BE2C (cell line): ENCODE measurements around the gene KRTAP10-12.

ENCODE experiments used
- DNase-seq: peaks from one replicate; pipeline ENCODE4 v3.0.0-alpha.2; 2020
- H3K27me3 ChIP-seq: fragments of 250-450 bp; sonication (Bioruptor Pico); 2 replicates; pipeline ENCODE4 v1.5.1; 2020; ENCODE audit warnings: mild to moderate bottlenecking
- H3K36me3 ChIP-seq: fragments of 250-450 bp; sonication (Bioruptor Pico); 2 replicates; pipeline ENCODE4 v1.5.1; 2020; ENCODE audit warnings: mild to moderate bottlenecking
- H3K4me1 ChIP-seq: fragments of 250-450 bp; sonication (Bioruptor Pico); 2 replicates; pipeline ENCODE4 v1.5.1; 2020
- H3K4me3 ChIP-seq: 2 replicates; pipeline ENCODE4 v1.5.1; 2011; ENCODE audit warnings: low read depth, low read length
- H3K9me3 ChIP-seq: fragments of 250-450 bp; sonication (Bioruptor Pico); 2 replicates; pipeline ENCODE4 v1.5.1; 2020
- TF ChIP-seq, protein P1 (sequence below): IDR thresholded peaks from 2 replicates; pipeline ENCODE4 v1.5.1; 2012; ENCODE audit warnings: mild to moderate bottlenecking, low read depth, low read length

The KRTAP10-12 gene

DNA sequence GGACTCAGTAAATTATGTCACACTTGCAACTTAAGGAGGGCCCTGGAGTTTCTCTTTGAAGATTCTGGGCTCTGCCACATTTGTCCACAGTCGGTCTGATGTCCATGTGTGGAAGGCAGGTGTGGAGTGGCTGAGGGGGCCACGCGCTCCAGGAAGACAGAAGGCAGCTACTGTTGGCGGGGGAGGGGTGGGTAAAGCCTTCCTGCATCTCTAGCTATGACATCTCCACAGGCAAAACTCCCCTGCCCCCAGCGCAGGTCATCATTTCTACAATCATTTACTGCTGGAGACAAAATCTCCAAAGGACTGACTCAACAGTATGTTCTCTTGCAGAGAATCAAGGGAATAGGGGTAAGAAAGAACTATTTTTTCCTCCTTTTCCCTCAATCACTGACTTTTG, 25.8 kb downstream of the KRTAP10-12 start:
- no peak for DNase-seq
- Histone ChIP-seq H3K4me1 (no peaks in the 10 kb centered on the region), H3K27me3 (peaks cover 64% of the 10 kb centered on the region), H3K9me3 (no peaks in the 10 kb centered on the region), H3K36me3 (no peaks in the 10 kb centered on the region), H3K4me3 (no peak overlapping the region)
- TF ChIP-seq, protein P1, sequence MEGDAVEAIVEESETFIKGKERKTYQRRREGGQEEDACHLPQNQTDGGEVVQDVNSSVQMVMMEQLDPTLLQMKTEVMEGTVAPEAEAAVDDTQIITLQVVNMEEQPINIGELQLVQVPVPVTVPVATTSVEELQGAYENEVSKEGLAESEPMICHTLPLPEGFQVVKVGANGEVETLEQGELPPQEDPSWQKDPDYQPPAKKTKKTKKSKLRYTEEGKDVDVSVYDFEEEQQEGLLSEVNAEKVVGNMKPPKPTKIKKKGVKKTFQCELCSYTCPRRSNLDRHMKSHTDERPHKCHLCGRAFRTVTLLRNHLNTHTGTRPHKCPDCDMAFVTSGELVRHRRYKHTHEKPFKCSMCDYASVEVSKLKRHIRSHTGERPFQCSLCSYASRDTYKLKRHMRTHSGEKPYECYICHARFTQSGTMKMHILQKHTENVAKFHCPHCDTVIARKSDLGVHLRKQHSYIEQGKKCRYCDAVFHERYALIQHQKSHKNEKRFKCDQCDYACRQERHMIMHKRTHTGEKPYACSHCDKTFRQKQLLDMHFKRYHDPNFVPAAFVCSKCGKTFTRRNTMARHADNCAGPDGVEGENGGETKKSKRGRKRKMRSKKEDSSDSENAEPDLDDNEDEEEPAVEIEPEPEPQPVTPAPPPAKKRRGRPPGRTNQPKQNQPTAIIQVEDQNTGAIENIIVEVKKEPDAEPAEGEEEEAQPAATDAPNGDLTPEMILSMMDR = no peak

DNA sequence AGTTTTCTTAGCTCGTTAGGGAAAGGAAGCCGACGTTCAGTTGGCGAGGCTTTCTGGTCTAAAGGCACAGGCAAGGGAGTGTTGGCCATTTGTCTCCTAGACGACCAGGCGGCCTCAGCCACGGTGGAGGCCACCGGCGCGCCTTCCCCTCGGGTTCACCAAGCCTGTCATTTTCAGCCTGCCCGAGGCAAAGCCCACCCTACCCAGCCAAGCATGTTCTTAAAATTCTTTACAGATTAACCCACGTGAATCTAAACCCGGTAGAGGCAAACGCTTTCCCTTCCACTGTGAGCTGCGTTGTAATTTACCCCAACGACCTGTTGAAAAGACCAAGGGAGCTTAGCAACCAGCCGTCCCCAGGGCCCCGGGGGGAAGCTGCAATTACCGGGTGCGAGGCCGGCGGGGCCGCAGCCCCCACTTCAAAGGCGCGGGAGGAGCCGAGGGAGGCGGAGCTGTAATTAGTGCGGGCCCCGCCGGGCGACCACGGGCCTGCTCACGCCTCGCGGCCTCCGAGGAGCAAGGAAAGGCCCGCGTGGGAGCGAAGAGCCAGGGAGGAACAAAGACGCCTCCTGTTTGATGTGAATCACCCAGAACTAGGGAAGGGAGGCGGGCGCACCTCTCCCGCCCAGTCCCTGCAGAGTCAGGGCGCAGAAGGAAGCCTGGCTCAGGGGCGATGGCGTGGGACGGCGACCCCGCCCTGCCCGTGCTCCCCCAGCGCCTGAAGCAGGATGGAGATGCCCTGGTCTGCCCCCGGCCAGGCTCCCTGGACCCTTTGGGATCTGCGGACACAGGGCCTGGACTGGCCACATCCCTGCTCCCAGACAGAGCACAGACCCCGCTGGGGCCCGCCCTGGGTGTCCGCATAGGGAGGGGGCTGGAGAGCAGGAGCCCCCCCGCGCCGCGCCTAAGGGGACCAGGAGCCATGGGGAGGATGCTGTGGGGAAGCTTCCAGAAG, 26.5 kb downstream of the KRTAP10-12 start:
- Histone ChIP-seq H3K4me3 (no peak overlapping the region), H3K27me3 (peaks cover 68% of the 10 kb centered on the region), H3K9me3 (no peaks in the 10 kb centered on the region), H3K36me3 (no peaks in the 10 kb centered on the region), H3K4me1 (no peaks in the 10 kb centered on the region)
- no peak for DNase-seq
- TF ChIP-seq, protein P1 = no peak

DNA sequence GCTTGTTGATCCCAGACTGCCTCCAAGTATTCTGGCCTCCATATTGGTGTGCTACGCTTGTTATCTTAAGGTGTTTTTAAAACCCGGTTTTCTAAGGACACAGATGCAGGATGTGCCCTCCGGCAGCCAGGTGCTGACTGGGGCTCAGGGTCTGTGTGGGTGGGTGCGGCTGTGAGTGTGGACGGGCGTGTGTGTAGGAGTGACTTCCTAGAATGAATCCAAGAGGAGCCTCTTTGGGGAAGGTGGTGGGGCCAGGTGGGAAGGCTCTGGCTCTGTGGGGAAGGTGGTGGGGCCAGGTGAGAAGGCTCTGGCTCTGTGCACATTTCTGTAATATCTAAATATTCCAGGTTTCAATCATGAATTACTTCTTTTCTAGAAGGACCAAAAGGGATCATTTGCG, 27.2 kb downstream of the KRTAP10-12 start:
- TF ChIP-seq, protein P1 = no peak
- no peak for DNase-seq
- H3K27me3 ChIP-seq = peaks cover 65% of the 10 kb centered on the region
- H3K36me3 ChIP-seq = no peaks in the 10 kb centered on the region
- H3K4me3 ChIP-seq = no peak overlapping the region
- no peaks in the 10 kb centered on the region for H3K4me1 ChIP-seq
- H3K9me3 ChIP-seq = no peaks in the 10 kb centered on the region

DNA sequence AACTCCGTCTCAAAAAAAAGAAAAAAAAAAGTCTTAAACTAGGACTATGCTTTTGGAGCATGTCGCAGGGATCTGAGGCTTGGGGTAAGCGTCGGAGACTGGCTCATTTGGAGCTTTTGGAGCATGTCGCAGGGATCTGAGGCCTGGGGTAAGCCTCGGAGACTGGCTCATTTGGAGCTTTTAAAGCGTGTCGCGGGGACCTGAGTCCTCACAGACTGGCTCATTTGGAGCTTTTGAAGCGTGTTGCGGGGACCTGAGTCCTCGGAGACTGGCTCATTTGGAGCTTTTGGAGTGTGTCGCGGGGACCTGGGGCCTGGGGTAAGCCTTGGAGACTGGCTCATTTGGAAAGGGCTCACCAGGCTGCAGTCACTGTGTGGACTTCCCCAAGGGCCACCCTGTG, 28.0 kb downstream of the KRTAP10-12 start:
- H3K27me3 ChIP-seq = peaks cover 72% of the 10 kb centered on the region
- H3K4me1 ChIP-seq = no peaks in the 10 kb centered on the region
- H3K4me3 ChIP-seq = no peak overlapping the region
- no peak for DNase-seq
- no peaks in the 10 kb centered on the region for H3K36me3 ChIP-seq
- TF ChIP-seq, protein P1 = no peak
- H3K9me3 ChIP-seq = no peaks in the 10 kb centered on the region

DNA sequence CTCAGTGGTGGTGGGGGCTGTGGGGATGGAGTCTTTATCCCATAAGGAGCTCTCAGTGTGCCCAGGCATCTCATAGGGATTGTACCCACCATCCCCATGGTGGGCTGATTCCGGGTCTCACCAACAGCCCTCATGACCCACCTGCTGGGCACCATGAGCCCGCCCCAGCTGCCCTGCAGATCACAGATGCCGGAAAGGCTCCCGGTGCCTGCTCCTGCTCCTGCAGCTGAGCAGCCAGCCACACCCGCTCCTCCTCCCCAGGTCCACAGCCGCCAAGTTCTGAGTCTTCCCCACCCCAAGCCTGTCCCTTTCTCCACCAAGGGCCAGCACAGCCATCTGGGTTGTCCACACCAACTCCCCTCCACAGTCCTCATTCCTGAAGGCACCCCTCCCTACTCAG, 29.9 kb downstream of the KRTAP10-12 start:
- Histone ChIP-seq H3K4me3 (no peak overlapping the region), H3K9me3 (no peaks in the 10 kb centered on the region), H3K36me3 (no peaks in the 10 kb centered on the region), H3K4me1 (no peaks in the 10 kb centered on the region), H3K27me3 (peaks cover 74% of the 10 kb centered on the region)
- TF ChIP-seq, protein P1 = no peak
- no peak for DNase-seq

DNA sequence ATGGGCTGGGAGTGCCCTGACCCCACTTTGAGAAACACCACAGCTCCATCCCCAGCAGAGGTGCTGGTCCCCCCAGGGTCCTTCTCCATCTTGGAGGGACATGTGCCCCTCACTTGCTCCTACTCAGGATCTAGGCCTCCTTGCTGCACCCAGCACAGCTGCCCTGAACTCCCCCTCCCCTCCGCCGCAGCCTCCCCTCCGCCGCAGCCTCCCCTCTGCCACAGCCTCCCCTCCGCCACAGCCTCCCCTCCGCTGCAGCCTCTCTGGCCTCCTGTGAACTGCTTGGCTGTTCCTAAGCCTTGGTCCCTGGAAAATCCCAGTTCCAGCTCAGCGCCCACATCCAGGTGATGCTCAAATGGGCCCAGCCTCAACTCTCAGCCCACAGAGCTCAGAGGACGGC, 30.3 kb downstream of the KRTAP10-12 start:
- no peak overlapping the region for H3K4me3 ChIP-seq
- no peaks in the 10 kb centered on the region for H3K9me3 ChIP-seq
- DNase-seq = no peak
- TF ChIP-seq, protein P1 = no peak
- H3K27me3 ChIP-seq = peaks cover 78% of the 10 kb centered on the region
- no peaks in the 10 kb centered on the region for H3K36me3 ChIP-seq
- no peaks in the 10 kb centered on the region for H3K4me1 ChIP-seq
